Prostate gland (tissue), 2 donors: ENCODE measurements around the gene METTL9. TPM values are rescaled to one million over a fixed set of nuclear protein-coding genes. Genes with fewer than 3 reads are reported as not detected.
"Not testable (repeated sequence)": the region's sequence is repeated elsewhere in the genome, so short reads cannot be mapped to it uniquely, and the experiment has no call there.

Source experiments
- DNase-seq: peaks from one replicate; pipeline ENCODE4 v3.0.0-alpha.2; 2019; ENCODE audit warnings: low spot score
- H3K27ac ChIP-seq, 2 donors: fragments of 200-600 bp; sonication (generic); 2 replicates each; pipeline ENCODE4 v1.5.1; 2017 to 2019
- H3K27me3 ChIP-seq: fragments of 200-600 bp; sonication (generic); replicated peaks from 2 replicates; pipeline ENCODE4 v1.5.1; 2019; ENCODE audit not compliant: insufficient read depth
- H3K36me3 ChIP-seq, 2 donors: fragments of 200-600 bp; sonication (generic); 1 replicate in 1 of 2; 2 replicates in 1 of 2; pipeline versions ENCODE4 v1.5.1 to v1.8.1; 2017 to 2019
- H3K4me1 ChIP-seq: fragments of 200-600 bp; sonication (generic); replicated peaks from 2 replicates; pipeline ENCODE4 v1.5.1; 2019
- H3K4me3 ChIP-seq, 2 donors: fragments of 200-600 bp; sonication (generic); 2 replicates each; pipeline ENCODE4 v1.5.1; 2017 to 2019
- H3K9me3 ChIP-seq: fragments of 200-600 bp; sonication (generic); 2 replicates; pipeline ENCODE4 v1.5.1; 2017
- CTCF ChIP-seq, 4 experiments: fragments of 200-600 bp in 2 of 4; fragments of 450-650 bp in 2 of 4; sonication (generic) in 2 of 4; IDR thresholded peaks; 1 replicate in 3 of 4; 2 replicates in 1 of 4; pipeline ENCODE4 v1.5.1; 2016 to 2019; ENCODE audit warnings: antibody characterized with exemption in 4 of 4, mild to moderate bottlenecking in 2 of 4, moderate library complexity in 2 of 4
- POLR2A ChIP-seq: fragments of 450-650 bp; IDR thresholded peaks from one replicate; pipeline ENCODE4 v1.6.1; 2016; ENCODE audit warnings: antibody characterized with exemption, mild to moderate bottlenecking
- POLR2AphosphoS5 ChIP-seq: sonication (generic); formaldehyde crosslinking; IDR thresholded peaks from one replicate; pipeline ENCODE4 v1.6.1; 2017; ENCODE audit warnings: antibody characterized with exemption
- WGBS: methylation state at CpG from one replicate; pipeline ENCODE4 v1.1.5; 2018; 5-methylcytosine and 5-hydroxymethylcytosine counted together
- intact Hi-C: fragments of 100-400 bp; cut with DNase I; formaldehyde crosslinking; loops from one replicate; pipeline ENCODE4 v1.14.2; 2022
- total RNA-seq, 2 donors: library from RNA; depleted of rRNA; stranded (reverse); fragments of >200 nt; gene quantifications; one replicate each; pipeline ENCODE4 v1.1.0, GENCODE V29; 2016

The METTL9 gene
- total RNA-seq, 2 donors from 2014 or later: 98.9 to 160 TPM

GRCh38 chr16:21631951-21632575 lies 32.7 kb downstream of the METTL9 start:
- H3K27ac ChIP-seq, DNase-seq, H3K27me3 ChIP-seq, H3K36me3 ChIP-seq, H3K4me3 ChIP-seq, H3K9me3 ChIP-seq, H3K4me1 ChIP-seq, intact Hi-C loops: not testable (repeated sequence)
- WGBS: 93% methylated on average over 5 of the region's 5 CpGs

GRCh38 chr16:21634216-21634615 lies 34.8 kb downstream of the METTL9 start:
- TF ChIP-seq CTCF (IDR thresholded peaks at IDR 0.05) (no peak), POLR2A (no peak), POLR2AphosphoS5 (no peak)
- Histone ChIP-seq H3K4me1 (no peaks in the 10 kb centered on the region), H3K36me3 (no peaks in the 10 kb centered on the region), H3K9me3 (no peaks in the 10 kb centered on the region), H3K27me3 (no peaks in the 10 kb centered on the region), H3K27ac (no peak overlapping the region), H3K4me3 (no peak overlapping the region)
- DNase-seq: no peak
- intact Hi-C loops: no loop called here
- WGBS: 86% methylated on average over 5 of the region's 5 CpGs

- H3K36me3 ChIP-seq, H3K27me3 ChIP-seq, H3K4me1 ChIP-seq, DNase-seq, intact Hi-C loops, H3K27ac ChIP-seq, H3K4me3 ChIP-seq, H3K9me3 ChIP-seq: not testable (repeated sequence)
- whole genome bisulfite sequencing: 94% methylated on average over 9 of the region's 9 CpGs
Observed at GRCh38 chr16:21635694-21636093, 36.3 kb downstream of the METTL9 start.

GRCh38 chr16:21637032-21637968 lies 37.9 kb downstream of the METTL9 start:
- TF ChIP-seq POLR2AphosphoS5 (no peak), CTCF (IDR thresholded peaks at IDR 0.05) (no peak), POLR2A (no peak)
- Histone ChIP-seq H3K27me3 (no peaks in the 10 kb centered on the region), H3K9me3 (no peaks in the 10 kb centered on the region), H3K36me3 (no peaks in the 10 kb centered on the region), H3K4me1 (no peaks in the 10 kb centered on the region), H3K27ac (no peak overlapping the region), H3K4me3 (no peak overlapping the region)
- intact Hi-C loops: no loop called here
- 94% methylated on average over 34 of the region's 37 CpGs for WGBS
- no peak for DNase-seq

- Histone ChIP-seq H3K4me3 (no peak overlapping the region), H3K4me1 (no peaks in the 10 kb centered on the region), H3K36me3 (no peaks in the 10 kb centered on the region), H3K9me3 (no peaks in the 10 kb centered on the region), H3K27ac (no peak overlapping the region), H3K27me3 (no peaks in the 10 kb centered on the region)
- no peak for DNase-seq
- TF ChIP-seq POLR2AphosphoS5 (no peak), CTCF (IDR thresholded peaks at IDR 0.05) (no peak), POLR2A (no peak)
- 58% methylated on average over 4 of the region's 4 CpGs for WGBS
- intact Hi-C loops: no loop called here
Observed at GRCh38 chr16:21638573-21638975, 39.2 kb downstream of the METTL9 start.

- no peak for DNase-seq
- Histone ChIP-seq H3K27ac (no peak overlapping the region), H3K4me3 (no peak overlapping the region), H3K9me3 (no peaks in the 10 kb centered on the region), H3K4me1 (no peaks in the 10 kb centered on the region), H3K36me3 (no peaks in the 10 kb centered on the region), H3K27me3 (no peaks in the 10 kb centered on the region)
- intact Hi-C loops: no loop called here
- WGBS: 93% methylated on average over 2 of the region's 2 CpGs
- TF ChIP-seq POLR2A (no peak), CTCF (IDR thresholded peaks at IDR 0.05) (no peak), POLR2AphosphoS5 (no peak)
Observed at GRCh38 chr16:21639493-21639892, 40.1 kb downstream of the METTL9 start.
